Left cardiac atrium (tissue), 4 donors: ENCODE results near the gene C1orf35. TPM values are rescaled to one million over a fixed set of nuclear protein-coding genes. Genes with fewer than 3 reads are reported as not detected.

ENCODE experiments used
- ATAC-seq, 2 donors: fragments of 200-7000 bp; cut with Tn5 transposase; one replicate each; pipeline ENCODE4 v1.9.1; 2020; ENCODE audit warnings: mild to moderate bottlenecking in 2 of 2, moderate library complexity in 2 of 2
- DNase-seq: peaks from one replicate; pipeline ENCODE4 v3.0.0-alpha.2; 2020
- intact Hi-C, 2 donors: fragments of 100-400 bp; cut with DNase I; formaldehyde crosslinking; loops; one replicate each; pipeline versions ENCODE4 v1.14.1 to v1.15.1; 2022 to 2023
- total RNA-seq, 2 donors: library from RNA; stranded (reverse); fragmentation: NEBNext Ultra II Directional; extraction: Animal tissue kit (Norgen Biotek cat#: 25700); gene quantifications; one replicate each; pipeline ENCODE4 v1.2.1, GENCODE V29; 2021
- donor health status: DM: no; HTN: yes; CAD: no.
- donor health status: DM: no; HTN: yes; CAD: no; lungs with severe emphysema.
- donor health status: DM: yes; HTN: yes; CAD: no.
- donor health status: Dilated cardiomyopathy.

Gene C1orf35
- total RNA-seq, 2 donors from 2014 or later = 7.7 to 8.0 TPM

- ATAC-seq (no peak), DNase-seq (no peak)
- intact Hi-C loops = no loop called here
Observed at GRCh38 chr1:228143480-228144192, 40.5 kb upstream of the C1orf35 start.

- intact Hi-C loops = no loop called here
Observed at GRCh38 chr1:228142701-228143136, 39.6 kb upstream of the C1orf35 start.

GRCh38 chr1:228142155-228142691 lies 39.1 kb upstream of the C1orf35 start:
- intact Hi-C loops = no loop called here
- no peak for DNase-seq
- no peak for ATAC-seq

More at GRCh38 chr1:228142701-228143136, 39.6 kb upstream of the C1orf35 start:
- no peak for ATAC-seq
- DNase-seq = no peak

GRCh38 chr1:228141226-228142044 lies 38.3 kb upstream of the C1orf35 start:
- ATAC-seq = peak in 1 of 2 donors; percentile 9
- intact Hi-C loops = no loop called here
- DNase-seq = peak; percentile 78

GRCh38 chr1:228140724-228141225 lies 37.6 kb upstream of the C1orf35 start:
- DNase-seq (peak; percentile 28), ATAC-seq (no peak)
- intact Hi-C loops = no loop called here

- peak; percentile 95 to 96 for ATAC-seq
- peak; percentile 100 for DNase-seq
- intact Hi-C loops = loop anchor here in 1 of 2 donors (10.0 kb wide), 1 partner anchor 255 kb away; no protein-coding TSS in a partner anchor
Observed at GRCh38 chr1:228139931-228140723, 37.0 kb upstream of the C1orf35 start, which contains the start of gene GUK1. Gene GUK1, plus strand, starts transcription at chr1:228140279. Its CDS starts 24 bp downstream, at chr1:228140303.

- intact Hi-C loops = loop anchor here in 1 of 2 donors (10.0 kb wide), 1 partner anchor 255 kb away; no protein-coding TSS in a partner anchor
- no peak for DNase-seq
- no peak for ATAC-seq
Observed at GRCh38 chr1:228139406-228139930, 36.3 kb upstream of the C1orf35 start.

GRCh38 chr1:228136901-228137300 lies 33.8 kb upstream of the C1orf35 start:
- intact Hi-C loops = loop anchor here in 1 of 2 donors (10.0 kb wide), 1 partner anchor 258 kb away; no protein-coding TSS in a partner anchor
- DNase-seq (no peak), ATAC-seq (no peak)

GRCh38 chr1:228134591-228134990 lies 31.5 kb upstream of the C1orf35 start:
- ATAC-seq (no peak), DNase-seq (no peak)
- intact Hi-C loops = loop anchor here in 1 of 2 donors (10.0 kb wide), 1 partner anchor 260 kb away; no protein-coding TSS in a partner anchor

GRCh38 chr1:228131766-228132165 lies 28.6 kb upstream of the C1orf35 start:
- DNase-seq (no peak), ATAC-seq (no peak)
- intact Hi-C loops = loop anchor here in 1 of 2 donors (10.0 kb wide), 1 partner anchor 263 kb away; no protein-coding TSS in a partner anchor

- no peak for DNase-seq
- intact Hi-C loops = no loop called here
- ATAC-seq = no peak
Observed at GRCh38 chr1:228125185-228125584, 22.1 kb upstream of the C1orf35 start.

GRCh38 chr1:228123505-228123904 lies 20.4 kb upstream of the C1orf35 start:
- ATAC-seq = no peak
- intact Hi-C loops = no loop called here
- no peak for DNase-seq

GRCh38 chr1:228122921-228123441 lies 19.9 kb upstream of the C1orf35 start:
- no peak for ATAC-seq
- intact Hi-C loops = no loop called here
- DNase-seq = no peak

- DNase-seq = no peak
- ATAC-seq = no peak
- intact Hi-C loops = no loop called here
Observed at GRCh38 chr1:228120857-228121489, 17.8 kb upstream of the C1orf35 start.

GRCh38 chr1:228120351-228120750 lies 17.2 kb upstream of the C1orf35 start:
- DNase-seq = no peak
- no peak for ATAC-seq
- intact Hi-C loops = no loop called here

- intact Hi-C loops = no loop called here
- ATAC-seq (no peak), DNase-seq (no peak)
Observed at GRCh38 chr1:228118040-228118439, 14.9 kb upstream of the C1orf35 start.

- intact Hi-C loops = no loop called here
- ATAC-seq (no peak), DNase-seq (no peak)
Observed at GRCh38 chr1:228117335-228117734, 14.2 kb upstream of the C1orf35 start.

- ATAC-seq (no peak), DNase-seq (no peak)
- intact Hi-C loops = no loop called here
Observed at GRCh38 chr1:228114827-228115226, 11.7 kb upstream of the C1orf35 start.
